Measurements from ENCODE around the gene TMEM156. TPM values are rescaled to one million over a fixed set of nuclear protein-coding genes. Genes with fewer than 3 reads are reported as not detected.

TMEM156 gene
- total and polyA plus RNA-seq, 2 donors (not counting 3 experiments of a cell fraction or from before 2014, with no cell fraction given), result 0.39 to 1.00 TPM

DNA sequence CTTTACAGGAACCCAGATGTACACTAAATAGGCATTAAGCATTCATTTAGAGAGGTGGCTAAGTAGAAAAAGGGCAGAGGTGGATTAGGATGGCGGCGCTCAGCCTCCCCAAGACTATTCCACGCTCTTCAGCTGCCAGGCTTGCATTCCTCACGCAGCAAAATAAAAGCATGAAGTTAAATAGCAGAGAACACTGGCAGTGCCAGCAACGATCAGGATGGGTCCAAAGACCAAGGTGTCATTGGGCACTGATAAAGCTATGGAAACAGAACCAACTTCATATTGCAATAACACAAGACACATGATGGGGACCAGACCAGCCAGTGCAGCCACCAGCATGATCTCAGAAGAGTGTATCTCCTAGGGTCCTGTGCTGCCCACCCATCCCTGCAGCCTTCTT lies 42.0 kb downstream of the TMEM156 start:
- no peak overlapping the region for H3K4me3 ChIP-seq (replicated peaks in 1 of 3; ENCODE audit: insufficient read depth in 1 of 3, low read depth in 1 of 3, low read length in 3 of 3)

DNA sequence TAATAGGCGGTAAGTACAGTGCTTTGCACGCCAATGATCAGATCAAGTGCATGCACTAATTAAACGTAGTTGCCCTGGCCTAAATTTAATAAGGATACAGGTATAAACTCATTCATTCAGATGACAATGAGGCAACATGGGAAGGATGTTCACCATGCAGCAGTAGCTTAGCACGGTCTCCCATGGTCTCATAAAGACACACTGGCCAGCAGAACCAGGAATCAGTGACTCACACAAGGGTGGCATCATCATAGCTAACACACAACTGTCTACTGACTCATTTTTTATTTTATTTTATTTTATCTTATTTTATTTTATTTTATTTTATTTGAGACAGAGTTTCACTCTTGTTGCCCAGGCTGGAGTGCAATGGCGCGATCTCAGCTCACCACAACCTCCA lies 42.7 kb downstream of the TMEM156 start:
- no peak for DNase-seq (ENCODE audit: low read depth, low spot score)
- H3K79me2 ChIP-seq (ENCODE audit: control insufficient read depth, insufficient read depth, low read length), result no peaks in the 10 kb centered on the region

More for the DNA sequence above, 42.0 kb downstream of the TMEM156 start:
- Histone ChIP-seq H3K9me3 (replicated peaks; ENCODE audit: control insufficient read depth, insufficient read depth, low read length) (no peaks in the 10 kb centered on the region), H3K36me3 (ENCODE audit: control insufficient read depth in 2 of 2, extremely low read depth in 1 of 2, insufficient read depth in 2 of 2, low read length in 2 of 2) (no peaks in the 10 kb centered on the region), H3K9ac (replicated peaks; ENCODE audit: extremely low read depth, insufficient read depth, low read length) (no peak overlapping the region), H3K79me2 (ENCODE audit: control insufficient read depth, insufficient read depth, low read length) (no peaks in the 10 kb centered on the region), H2AFZ (ENCODE audit: low read depth, low read length) (no peak overlapping the region), H3K9me1 (replicated peaks; ENCODE audit: control insufficient read depth, extremely low read depth, insufficient read depth, low read length) (no peaks in the 10 kb centered on the region), H4K20me1 (replicated peaks; ENCODE audit: control insufficient read depth, extremely low read depth, insufficient read depth, low read length) (no peaks in the 10 kb centered on the region), H3K4me1 (ENCODE audit: control insufficient read depth, extremely low read depth, insufficient read depth, low read length) (no peaks in the 10 kb centered on the region), H3K4me2 (ENCODE audit: insufficient read depth, low read length) (no peak overlapping the region), H3K27me3 (ENCODE audit: control insufficient read depth in 2 of 2, insufficient read depth in 2 of 2, low read length in 2 of 2) (no peaks in the 10 kb centered on the region), H3K27ac (ENCODE audit: insufficient read depth, low read depth, low read length) (no peak overlapping the region)
- no peak for FAIRE-seq
- no TSS peak for BruUV-seq (replicated peaks)
- DNase-seq (ENCODE audit: low read depth, low spot score), result no peak
- intact Hi-C loops (cut with micrococcal nuclease) (no loop called here), dilution Hi-C loops (cut with MboI; ENCODE audit: extremely low pct_ligation_motif_present, low sequenced_read_pairs) (no loop called here)
- no peak for TF ChIP-seq GATA2 (IDR thresholded peaks at IDR 0.05; ENCODE audit: insufficient read depth, insufficient read length, low read depth, low read length)
- TF ChIP-seq, protein P1, sequence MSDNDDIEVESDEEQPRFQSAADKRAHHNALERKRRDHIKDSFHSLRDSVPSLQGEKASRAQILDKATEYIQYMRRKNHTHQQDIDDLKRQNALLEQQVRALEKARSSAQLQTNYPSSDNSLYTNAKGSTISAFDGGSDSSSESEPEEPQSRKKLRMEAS (IDR thresholded peaks at IDR 0.05; ENCODE audit: insufficient read depth, insufficient read length), result no peak
- TF ChIP-seq, protein P2, sequence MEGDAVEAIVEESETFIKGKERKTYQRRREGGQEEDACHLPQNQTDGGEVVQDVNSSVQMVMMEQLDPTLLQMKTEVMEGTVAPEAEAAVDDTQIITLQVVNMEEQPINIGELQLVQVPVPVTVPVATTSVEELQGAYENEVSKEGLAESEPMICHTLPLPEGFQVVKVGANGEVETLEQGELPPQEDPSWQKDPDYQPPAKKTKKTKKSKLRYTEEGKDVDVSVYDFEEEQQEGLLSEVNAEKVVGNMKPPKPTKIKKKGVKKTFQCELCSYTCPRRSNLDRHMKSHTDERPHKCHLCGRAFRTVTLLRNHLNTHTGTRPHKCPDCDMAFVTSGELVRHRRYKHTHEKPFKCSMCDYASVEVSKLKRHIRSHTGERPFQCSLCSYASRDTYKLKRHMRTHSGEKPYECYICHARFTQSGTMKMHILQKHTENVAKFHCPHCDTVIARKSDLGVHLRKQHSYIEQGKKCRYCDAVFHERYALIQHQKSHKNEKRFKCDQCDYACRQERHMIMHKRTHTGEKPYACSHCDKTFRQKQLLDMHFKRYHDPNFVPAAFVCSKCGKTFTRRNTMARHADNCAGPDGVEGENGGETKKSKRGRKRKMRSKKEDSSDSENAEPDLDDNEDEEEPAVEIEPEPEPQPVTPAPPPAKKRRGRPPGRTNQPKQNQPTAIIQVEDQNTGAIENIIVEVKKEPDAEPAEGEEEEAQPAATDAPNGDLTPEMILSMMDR (IDR thresholded peaks at IDR 0.05; ENCODE audit: extremely low read depth in 1 of 2, insufficient read depth in 1 of 2, low read depth in 1 of 2, low read length in 2 of 2), result no peak
- TF ChIP-seq POLR2A (IDR thresholded peaks at IDR 0.05; ENCODE audit: low read depth, low read length), result no peak
- CTCF ChIA-PET, result no interaction called here
- POLR2A ChIA-PET, result interaction anchor here (0.6 kb wide), 1 partner anchor 164 kb away, joined by 6 read pairs; no protein-coding TSS in a partner anchor

More for the DNA sequence above, 42.7 kb downstream of the TMEM156 start:
- POLR2A ChIA-PET, result no interaction called here
- intact Hi-C loops (cut with micrococcal nuclease) (loop anchor here (5.0 kb wide), 1 partner anchor 53 kb away; no protein-coding TSS in a partner anchor), dilution Hi-C loops (cut with MboI; ENCODE audit: extremely low pct_ligation_motif_present, low sequenced_read_pairs) (no loop called here)
- no peak overlapping the region for H2AFZ ChIP-seq (ENCODE audit: low read depth, low read length)
- H3K4me1 ChIP-seq (ENCODE audit: control insufficient read depth, extremely low read depth, insufficient read depth, low read length), result no peaks in the 10 kb centered on the region
- no peak overlapping the region for H3K9ac ChIP-seq (replicated peaks; ENCODE audit: extremely low read depth, insufficient read depth, low read length)
- no peaks in the 10 kb centered on the region for H3K9me1 ChIP-seq (replicated peaks; ENCODE audit: control insufficient read depth, extremely low read depth, insufficient read depth, low read length)
- no peaks in the 10 kb centered on the region for H3K27me3 ChIP-seq (ENCODE audit: control insufficient read depth in 2 of 2, insufficient read depth in 2 of 2, low read length in 2 of 2)
- TF ChIP-seq JUN (IDR thresholded peaks at IDR 0.05; ENCODE audit: borderline replicate concordance, insufficient read depth, insufficient read length, low read depth), result no peak
- TF ChIP-seq POLR2AphosphoS5 (IDR thresholded peaks at IDR 0.05; ENCODE audit: insufficient read depth, low read depth, low read length), result no peak
- TF ChIP-seq FOS (IDR thresholded peaks at IDR 0.05; ENCODE audit: borderline replicate concordance, insufficient read depth, low read length), result no peak
- TF ChIP-seq EZH2 (IDR thresholded peaks at IDR 0.05; ENCODE audit: borderline replicate concordance, low read depth, low read length, severe bottlenecking), result no peak
- TF ChIP-seq, protein P1 (IDR thresholded peaks at IDR 0.05; ENCODE audit: insufficient read depth, insufficient read length), result no peak
- TF ChIP-seq, protein P2 (IDR thresholded peaks at IDR 0.05; ENCODE audit: extremely low read depth in 1 of 2, insufficient read depth in 1 of 2, low read depth in 1 of 2, low read length in 2 of 2), result no peak
- no peak for TF ChIP-seq MYC (IDR thresholded peaks at IDR 0.05; ENCODE audit: low read depth, low read length)
- H3K9me3 ChIP-seq (replicated peaks; ENCODE audit: control insufficient read depth, insufficient read depth, low read length), result no peaks in the 10 kb centered on the region
- CTCF ChIA-PET, result no interaction called here
- no peak overlapping the region for H3K27ac ChIP-seq (ENCODE audit: insufficient read depth, low read depth, low read length)
- BruUV-seq (replicated peaks), result no TSS peak
- no peak overlapping the region for H3K4me2 ChIP-seq (ENCODE audit: insufficient read depth, low read length)
- no peaks in the 10 kb centered on the region for H3K36me3 ChIP-seq (ENCODE audit: control insufficient read depth in 2 of 2, extremely low read depth in 1 of 2, insufficient read depth in 2 of 2, low read length in 2 of 2)
- FAIRE-seq, result no peak
- H4K20me1 ChIP-seq (replicated peaks; ENCODE audit: control insufficient read depth, extremely low read depth, insufficient read depth, low read length), result no peaks in the 10 kb centered on the region
- no peak overlapping the region for H3K4me3 ChIP-seq (replicated peaks in 1 of 3; ENCODE audit: insufficient read depth in 1 of 3, low read depth in 1 of 3, low read length in 3 of 3)
